Colonic mucosa (tissue), 4 donors: ENCODE data around the gene RIN3. TPM values are rescaled to one million over a fixed set of nuclear protein-coding genes. Genes with fewer than 3 reads are reported as not detected.

ENCODE experiments used
- DNase-seq: peaks from one replicate; pipeline ENCODE4 v3.0.0-alpha.2; 2020
- H3K27ac ChIP-seq: fragments of 200-600 bp; one replicate; pipeline ENCODE4 v1.8.0; 2021
- H3K27me3 ChIP-seq: fragments of 200-600 bp; one replicate; pipeline ENCODE4 v1.8.0; 2021
- H3K36me3 ChIP-seq: fragments of 200-600 bp; one replicate; pipeline ENCODE4 v1.8.0; 2021
- H3K4me1 ChIP-seq: fragments of 200-600 bp; one replicate; pipeline ENCODE4 v1.8.0; 2021; ENCODE audit warnings: mild to moderate bottlenecking
- H3K4me3 ChIP-seq: fragments of 200-600 bp; one replicate; pipeline ENCODE4 v1.8.0; 2021
- H3K9ac ChIP-seq, 2 donors: one replicate each; pipeline ENCODE4 v1.7.0; 2013; ENCODE audit warnings: control low read depth in 2 of 2, low read depth in 2 of 2, low read length in 2 of 2
- H3K9me3 ChIP-seq: fragments of 200-600 bp; one replicate; pipeline ENCODE4 v1.8.0; 2021
- intact Hi-C: fragments of 100-400 bp; cut with DNase I; formaldehyde crosslinking; loops from one replicate; pipeline ENCODE4 v1.14.1; 2022
- total RNA-seq, 2 donors: library from RNA; stranded (reverse); fragmentation: NEBNext Ultra II Directional in 1 of 2; extraction: Animal tissue kit (Norgen Biotek cat#: 25700) in 1 of 2; gene quantifications; one replicate each; pipeline ENCODE4 v1.2.1, GENCODE V29; 2021
- TF ChIP-seq, protein P1 (sequence below): fragments of 200-600 bp; IDR thresholded peaks from one replicate; pipeline ENCODE4 v1.8.0; 2022; ENCODE audit warnings: antibody characterized with exemption, mild to moderate bottlenecking
- donor health status: healthy.
- donor health status: DM: no; HTN: no; CAD: no.
- donor health status: DM: no; HTN: no; CAD: no.

RIN3 gene
- total RNA-seq, 2 donors from 2014 or later, result 18.4 to 23.2 TPM

DNA sequence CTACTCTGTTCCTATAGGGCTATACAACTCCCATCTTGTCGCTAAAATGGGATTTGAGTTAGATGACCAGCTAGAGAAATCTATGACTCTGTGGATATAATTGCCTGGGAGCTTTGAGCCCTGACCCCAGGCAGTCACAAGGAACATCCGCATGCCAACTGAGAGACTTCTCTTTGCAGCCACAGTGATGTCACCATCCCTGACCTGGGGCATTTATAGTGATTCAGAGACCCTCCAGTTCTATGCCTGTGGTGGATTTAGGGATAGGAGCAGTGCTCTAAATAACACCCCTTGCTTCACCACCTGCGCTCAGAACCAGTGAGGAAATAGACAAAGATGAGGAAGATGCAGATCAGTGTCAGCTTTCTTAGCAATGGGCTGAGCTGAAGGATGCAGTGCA is 86.2 kb downstream of the RIN3 start:
- intact Hi-C loops, result no loop called here
- Histone ChIP-seq H3K9ac (no peak overlapping the region), H3K4me1 (no peaks in the 10 kb centered on the region), H3K4me3 (no peak overlapping the region), H3K27ac (no peak overlapping the region), H3K9me3 (no peaks in the 10 kb centered on the region), H3K27me3 (no peaks in the 10 kb centered on the region), H3K36me3 (no peaks in the 10 kb centered on the region)
- DNase-seq, result no peak
- TF ChIP-seq, protein P1, sequence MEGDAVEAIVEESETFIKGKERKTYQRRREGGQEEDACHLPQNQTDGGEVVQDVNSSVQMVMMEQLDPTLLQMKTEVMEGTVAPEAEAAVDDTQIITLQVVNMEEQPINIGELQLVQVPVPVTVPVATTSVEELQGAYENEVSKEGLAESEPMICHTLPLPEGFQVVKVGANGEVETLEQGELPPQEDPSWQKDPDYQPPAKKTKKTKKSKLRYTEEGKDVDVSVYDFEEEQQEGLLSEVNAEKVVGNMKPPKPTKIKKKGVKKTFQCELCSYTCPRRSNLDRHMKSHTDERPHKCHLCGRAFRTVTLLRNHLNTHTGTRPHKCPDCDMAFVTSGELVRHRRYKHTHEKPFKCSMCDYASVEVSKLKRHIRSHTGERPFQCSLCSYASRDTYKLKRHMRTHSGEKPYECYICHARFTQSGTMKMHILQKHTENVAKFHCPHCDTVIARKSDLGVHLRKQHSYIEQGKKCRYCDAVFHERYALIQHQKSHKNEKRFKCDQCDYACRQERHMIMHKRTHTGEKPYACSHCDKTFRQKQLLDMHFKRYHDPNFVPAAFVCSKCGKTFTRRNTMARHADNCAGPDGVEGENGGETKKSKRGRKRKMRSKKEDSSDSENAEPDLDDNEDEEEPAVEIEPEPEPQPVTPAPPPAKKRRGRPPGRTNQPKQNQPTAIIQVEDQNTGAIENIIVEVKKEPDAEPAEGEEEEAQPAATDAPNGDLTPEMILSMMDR, result no peak

DNA sequence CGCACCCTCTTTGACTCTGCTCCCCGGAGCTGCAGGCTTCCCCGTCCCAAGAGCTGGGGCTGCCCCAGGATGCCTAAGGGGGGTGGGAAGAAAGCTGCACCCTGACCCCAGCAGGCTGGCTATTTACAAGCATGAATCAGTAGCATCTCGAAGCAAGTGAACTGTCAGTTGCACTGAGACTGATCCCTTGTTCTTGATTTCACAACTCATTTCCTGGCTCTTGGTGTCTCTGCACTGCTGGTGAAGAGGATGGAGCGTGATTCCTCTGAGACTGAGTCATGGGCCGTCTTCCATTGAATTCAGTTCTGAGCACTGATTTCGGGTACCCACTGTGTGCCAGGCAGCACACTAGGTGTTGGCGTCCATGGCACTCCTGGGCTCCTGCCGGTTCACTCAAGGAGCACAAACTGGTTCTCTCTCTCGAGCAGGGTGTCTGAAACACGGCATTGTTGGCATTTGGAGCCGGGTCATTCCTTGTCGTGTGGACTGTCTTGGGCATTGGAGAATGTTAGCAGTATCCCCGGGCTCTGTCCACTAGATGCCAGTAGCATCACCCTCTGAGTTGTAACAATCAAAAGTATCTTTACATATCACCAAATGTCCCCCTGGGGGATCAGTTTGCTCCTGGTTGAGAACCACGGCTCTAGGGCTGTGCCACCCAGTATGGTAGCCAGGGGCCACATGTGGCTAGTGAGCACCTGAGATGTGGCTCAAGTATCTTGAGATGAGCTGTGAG is 86.9 kb downstream of the RIN3 start:
- Histone ChIP-seq H3K27ac (peak overlapping the region; percentile 32), H3K4me3 (no peak overlapping the region)
- TF ChIP-seq, protein P1, result no peak

DNA sequence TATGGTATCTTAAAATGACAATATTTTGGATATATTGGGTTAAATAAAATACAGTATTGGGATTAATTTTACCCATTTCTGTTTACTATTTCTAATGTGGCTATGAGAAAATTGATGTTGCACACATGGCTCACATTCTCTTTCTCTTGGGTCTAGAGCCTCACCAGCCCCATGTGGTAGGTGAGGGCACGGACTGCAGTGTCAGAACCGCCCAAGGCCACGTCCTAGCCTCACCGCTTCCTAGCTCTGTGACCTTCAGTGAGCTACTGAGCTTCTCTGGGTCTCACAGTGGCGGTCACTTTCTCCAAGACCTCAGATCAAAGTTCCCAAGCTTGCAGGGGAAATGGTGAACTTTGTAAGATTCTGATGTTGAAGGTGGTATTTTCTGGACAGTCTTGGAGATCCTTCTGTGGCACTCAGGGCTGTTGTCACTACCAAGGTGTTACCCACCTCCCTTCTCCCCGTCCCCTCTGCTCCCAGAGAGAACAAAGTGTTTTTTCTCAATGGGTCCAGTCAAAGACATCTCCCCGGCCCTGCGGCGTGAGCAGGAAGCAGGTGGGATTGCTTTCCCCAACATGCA is 87.6 kb downstream of the RIN3 start:
- Histone ChIP-seq H3K36me3 (no peaks in the 10 kb centered on the region), H3K27me3 (no peaks in the 10 kb centered on the region), H3K27ac (peak overlapping the region; percentile 36), H3K4me1 (no peaks in the 10 kb centered on the region), H3K4me3 (no peak overlapping the region), H3K9ac (no peak overlapping the region), H3K9me3 (no peaks in the 10 kb centered on the region)
- intact Hi-C loops, result no loop called here
- no peak for DNase-seq
- TF ChIP-seq, protein P1, result no peak

More for the DNA sequence above, 86.9 kb downstream of the RIN3 start:
- no peak overlapping the region for H3K9ac ChIP-seq
- intact Hi-C loops, result no loop called here
- DNase-seq, result no peak
- no peaks in the 10 kb centered on the region for H3K4me1 ChIP-seq
- H3K27me3 ChIP-seq, result no peaks in the 10 kb centered on the region
- no peaks in the 10 kb centered on the region for H3K9me3 ChIP-seq
- H3K36me3 ChIP-seq, result no peaks in the 10 kb centered on the region

DNA sequence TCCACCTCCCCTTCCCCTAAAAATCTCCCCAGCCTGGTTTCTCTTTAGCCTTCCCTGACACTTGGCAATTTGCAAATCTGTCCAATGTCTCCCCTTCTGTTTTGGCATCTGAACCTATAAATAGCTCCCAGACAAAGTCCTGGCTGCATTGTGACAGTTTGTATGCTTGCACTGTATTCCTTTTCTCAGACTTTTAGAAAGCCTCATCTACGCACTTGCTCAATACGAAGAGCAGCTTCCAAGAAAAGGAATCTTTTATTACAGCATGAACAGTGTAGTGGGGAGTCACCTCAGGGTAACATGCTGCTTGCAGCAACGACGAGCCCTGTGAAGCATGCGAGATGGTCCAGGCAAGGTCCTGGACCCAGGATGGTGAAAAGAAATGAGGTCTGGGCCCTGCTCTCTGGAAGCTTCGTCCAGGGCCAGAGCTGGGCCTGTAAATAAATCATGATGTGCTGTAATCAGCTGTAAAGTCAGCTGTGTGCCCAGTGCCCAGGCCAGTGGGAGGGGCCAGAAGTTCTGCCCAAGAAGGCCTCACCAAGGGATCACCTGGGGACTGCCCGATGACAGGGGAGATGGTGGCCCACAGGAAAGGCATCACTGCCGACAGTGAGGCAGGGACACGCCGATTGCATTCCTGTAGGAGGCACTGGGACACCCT is 88.3 kb downstream of the RIN3 start:
- H3K9ac ChIP-seq, result no peak overlapping the region
- peak overlapping the region; percentile 38 for H3K27ac ChIP-seq
- H3K4me1 ChIP-seq, result no peaks in the 10 kb centered on the region
- no peak for DNase-seq
- TF ChIP-seq, protein P1, result no peak
- intact Hi-C loops, result no loop called here
- H3K27me3 ChIP-seq, result no peaks in the 10 kb centered on the region
- no peaks in the 10 kb centered on the region for H3K9me3 ChIP-seq
- H3K36me3 ChIP-seq, result no peaks in the 10 kb centered on the region
- no peak overlapping the region for H3K4me3 ChIP-seq

DNA sequence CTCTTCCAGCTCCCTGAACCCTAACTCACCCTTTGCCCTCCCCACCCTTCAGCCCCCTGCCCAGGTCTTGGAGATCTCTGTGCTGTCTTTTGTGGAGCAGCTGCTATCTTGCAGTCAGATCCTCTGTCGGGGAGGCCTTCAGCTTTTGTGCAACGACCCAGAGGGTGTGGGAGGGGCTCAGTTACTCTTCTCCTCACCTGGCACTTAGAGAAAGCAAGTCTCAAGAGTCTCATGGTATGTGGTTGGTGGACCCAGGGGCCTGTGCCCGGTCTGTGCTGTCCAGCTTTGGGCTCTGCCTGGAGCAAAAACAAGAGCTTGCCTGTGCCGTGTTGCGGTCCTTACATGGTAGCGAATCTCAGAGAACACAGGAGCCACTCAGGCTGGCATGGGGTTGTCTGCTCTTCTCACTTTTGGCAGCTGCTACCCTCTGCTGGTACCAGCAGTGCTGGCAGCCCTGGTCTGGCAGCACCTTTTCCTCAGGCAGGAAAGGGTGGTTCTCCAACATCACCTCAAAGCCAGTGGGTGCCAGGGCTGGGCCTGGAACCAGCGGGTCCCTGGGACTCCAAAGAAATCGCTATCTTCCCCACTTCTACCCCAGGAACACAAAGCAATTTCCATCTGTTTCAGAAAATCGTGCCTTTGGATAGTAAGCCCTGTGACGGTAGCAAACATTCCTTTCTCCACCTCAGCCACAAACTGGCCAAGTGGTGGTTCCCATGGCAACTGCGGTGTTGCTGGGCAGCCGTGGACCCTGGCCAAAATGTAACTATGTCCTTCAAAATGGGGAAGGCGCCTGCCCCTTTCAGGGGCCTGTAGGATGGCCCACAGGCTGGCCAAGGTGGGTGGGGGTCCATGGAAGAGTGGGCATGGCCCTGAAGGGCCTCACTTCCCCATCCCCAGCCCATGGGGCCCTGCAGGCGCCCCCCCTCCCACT is 90.0 kb downstream of the RIN3 start:
- intact Hi-C loops, result no loop called here
- no peak overlapping the region for H3K4me3 ChIP-seq
- no peaks in the 10 kb centered on the region for H3K4me1 ChIP-seq
- H3K27ac ChIP-seq, result peak overlapping the region; percentile 9
- no peaks in the 10 kb centered on the region for H3K36me3 ChIP-seq
- DNase-seq, result no peak
- no peaks in the 10 kb centered on the region for H3K27me3 ChIP-seq
- H3K9me3 ChIP-seq, result no peaks in the 10 kb centered on the region
- H3K9ac ChIP-seq, result no peak overlapping the region
- TF ChIP-seq, protein P1, result no peak
